CD4-positive, alpha-beta T cell treated with Interferon alpha-2 for 1 hour (primary cell): ENCODE results near the gene DSE.

Experiments used
- DNase-seq, 2 donors: peaks; one replicate each; pipeline ENCODE4 v3.0.0-alpha.2; 2020 to 2022

Gene DSE

GRCh38 chr6:116389357-116389756, 18.6 kb downstream of the DSE start:
- no peak for DNase-seq

GRCh38 chr6:116390581-116390980, 19.8 kb downstream of the DSE start:
- peak in 1 of 2 donors; percentile 25 for DNase-seq

- DNase-seq, result peak; percentile 44 to 69
Measured at GRCh38 chr6:116392132-116393013, 21.6 kb downstream of the DSE start.

DNA sequence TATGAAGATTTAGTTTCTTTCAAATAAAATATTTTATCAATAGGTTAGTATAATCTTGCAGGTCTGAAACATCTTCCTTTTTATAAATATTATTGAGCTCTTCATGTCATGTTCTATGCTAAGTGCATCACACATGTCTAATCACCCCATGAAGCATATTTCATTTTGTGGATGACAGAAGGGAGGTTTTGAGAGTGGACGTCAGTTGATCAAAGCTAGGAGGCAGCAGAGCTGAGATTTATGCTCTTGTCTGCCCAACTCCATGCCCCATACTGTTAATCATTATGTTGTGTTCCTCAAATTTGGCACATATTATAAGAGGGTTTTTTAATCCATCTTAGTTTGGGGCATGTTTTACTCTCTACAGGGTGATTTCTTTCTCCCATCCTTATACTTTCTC, 22.7 kb downstream of the DSE start:
- no peak for DNase-seq

- no peak for DNase-seq
Measured at GRCh38 chr6:116395647-116396046, 24.9 kb downstream of the DSE start.

GRCh38 chr6:116396441-116396840, 25.7 kb downstream of the DSE start:
- DNase-seq, result no peak

GRCh38 chr6:116397914-116398313, 27.2 kb downstream of the DSE start:
- DNase-seq, result no peak

DNA sequence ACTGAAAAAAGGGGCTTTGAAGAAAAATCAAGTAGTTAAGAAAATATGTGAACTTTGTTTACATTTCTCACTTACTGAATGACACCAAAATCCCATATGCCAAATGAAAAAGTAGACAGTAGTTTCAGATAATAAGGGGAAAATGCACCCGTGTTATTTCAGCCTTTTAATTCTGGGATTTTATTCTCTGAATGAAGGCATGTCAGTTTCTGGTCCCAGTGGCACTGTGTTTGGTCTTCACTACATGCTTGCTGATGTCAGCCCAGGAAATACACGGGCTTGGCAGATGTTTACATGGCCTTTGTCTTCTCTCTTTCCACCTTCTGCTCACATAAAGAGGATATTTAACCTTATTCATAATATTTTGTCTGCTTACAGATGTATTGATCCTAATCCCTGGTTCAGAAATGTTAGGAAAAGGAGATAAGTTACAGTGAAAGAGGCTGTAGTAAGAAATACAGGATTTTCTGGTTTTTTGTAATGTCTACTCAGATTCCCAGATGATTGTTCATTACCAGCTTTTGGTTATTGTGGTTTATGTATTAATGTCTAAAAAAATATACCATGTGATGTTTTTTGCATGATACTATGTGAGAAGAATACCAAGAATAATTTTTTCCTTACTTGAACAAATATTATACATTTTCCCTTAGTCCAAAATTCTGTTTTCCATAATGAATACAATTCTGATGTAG, 27.7 kb downstream of the DSE start:
- no peak for DNase-seq

GRCh38 chr6:116399287-116399686, 28.5 kb downstream of the DSE start:
- no peak for DNase-seq

DNA sequence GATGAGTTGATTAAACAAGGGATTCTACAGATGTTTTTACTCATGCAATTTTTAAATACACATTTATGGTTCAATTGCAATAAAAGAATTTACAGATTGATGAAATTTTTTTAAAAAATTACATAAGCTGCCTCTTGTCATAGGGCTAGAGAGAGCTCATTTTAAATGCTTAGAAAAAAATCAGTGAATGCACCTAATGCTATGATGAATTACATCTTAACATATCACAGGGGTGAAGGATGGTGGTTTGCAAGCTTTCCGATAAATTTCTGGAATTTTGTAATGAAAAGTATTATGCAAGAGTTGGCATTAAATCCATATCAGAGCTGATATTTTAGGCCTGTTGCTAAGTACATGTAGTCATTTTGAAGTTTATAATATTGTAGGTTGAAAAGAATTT, 29.6 kb downstream of the DSE start:
- no peak for DNase-seq

- no peak for DNase-seq
Measured at GRCh38 chr6:116402108-116402937, 31.6 kb downstream of the DSE start.

DNA sequence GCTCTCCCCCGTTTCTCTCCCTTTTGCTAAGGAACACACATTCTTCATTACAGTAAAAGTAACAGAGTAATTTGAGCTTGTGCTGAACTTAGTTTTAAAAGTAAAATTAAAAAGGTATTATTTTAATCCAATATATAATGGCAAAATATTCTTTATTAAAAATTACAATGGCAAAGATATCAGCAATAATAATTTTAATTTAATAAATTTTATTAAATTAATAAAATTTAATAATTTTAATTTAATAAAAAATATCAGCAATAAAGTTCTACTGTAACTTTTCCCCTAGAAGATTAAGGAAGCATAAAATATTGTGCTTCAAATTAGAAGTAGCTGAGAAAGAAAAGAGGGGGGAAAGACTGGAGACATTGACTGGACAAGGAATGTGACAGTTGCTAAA, 32.5 kb downstream of the DSE start:
- no peak for DNase-seq

DNA sequence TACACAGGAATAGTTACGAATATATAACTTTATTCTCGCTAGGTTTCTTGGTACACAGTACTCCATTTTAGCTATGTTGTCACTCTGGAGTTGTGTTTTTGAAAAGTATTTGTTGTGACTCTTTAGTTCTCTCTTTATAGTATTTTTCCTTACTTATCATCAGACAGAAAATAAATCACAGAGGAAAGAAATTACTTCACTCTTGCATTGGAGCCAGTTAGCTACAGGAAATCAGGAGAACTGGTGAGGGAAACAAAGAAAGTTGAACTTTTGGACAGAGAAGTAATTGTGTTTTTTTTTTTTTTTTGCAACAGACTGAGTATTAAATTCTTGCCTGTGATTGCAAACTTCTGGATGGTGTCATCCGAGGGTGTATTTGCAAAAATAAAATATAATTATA, 33.9 kb downstream of the DSE start:
- DNase-seq, result no peak

DNA sequence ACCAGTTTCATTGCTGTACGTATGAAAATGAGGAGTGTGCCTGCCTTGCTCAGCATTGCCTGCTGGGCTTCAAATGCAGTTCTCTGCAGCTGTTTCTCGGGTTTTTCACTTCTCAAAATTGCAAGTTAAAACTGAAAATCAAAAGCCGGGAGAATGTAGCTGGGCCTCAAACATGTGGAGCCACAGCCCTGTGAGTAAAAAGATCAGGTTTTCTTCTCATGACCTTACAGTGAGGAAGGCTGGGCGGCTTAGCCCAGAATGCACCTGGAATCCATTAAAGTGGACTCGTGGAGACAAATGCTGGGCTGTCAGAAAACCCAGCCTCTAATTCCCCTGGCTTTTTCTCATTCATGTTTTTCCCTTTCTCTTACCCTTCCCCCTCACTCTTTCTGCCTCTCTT, 34.4 kb downstream of the DSE start:
- DNase-seq, result no peak

DNA sequence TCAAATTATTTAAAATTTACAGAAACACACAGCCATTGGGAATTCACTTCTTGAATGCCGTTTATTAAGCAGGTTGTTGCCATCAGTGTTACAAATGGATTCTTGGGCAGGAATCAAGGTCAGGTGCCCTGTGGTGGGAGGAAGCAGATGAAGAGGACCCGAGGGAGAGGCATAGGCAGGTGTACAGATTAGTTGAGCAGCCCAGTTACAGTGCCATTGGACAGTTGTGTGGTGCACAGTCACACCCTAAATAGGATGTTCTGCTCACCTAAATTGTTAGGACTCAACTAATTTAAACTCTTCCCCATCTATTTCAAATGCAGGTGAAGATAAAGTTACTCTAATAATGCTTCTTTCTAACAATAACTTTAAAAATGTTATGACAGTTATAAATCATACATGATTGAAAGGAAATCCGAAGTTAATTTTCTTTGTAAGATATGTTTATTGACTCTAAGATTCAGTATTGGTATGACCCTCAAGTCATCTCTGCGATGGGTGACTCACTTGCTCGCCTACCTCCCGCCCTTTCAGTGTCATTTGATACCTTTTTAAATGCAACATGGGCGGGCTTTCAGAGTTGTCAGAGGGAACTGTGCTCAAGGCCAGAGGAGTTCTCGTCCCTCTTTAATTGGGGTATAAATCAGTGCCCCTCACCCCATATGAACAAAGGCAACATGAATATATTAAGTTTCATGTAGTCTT, 35.1 kb downstream of the DSE start:
- DNase-seq, result no peak

- no peak for DNase-seq
Measured at GRCh38 chr6:116406678-116407345, 36.1 kb downstream of the DSE start.

GRCh38 chr6:116408491-116408890, 37.7 kb downstream of the DSE start:
- DNase-seq, result no peak

DNA sequence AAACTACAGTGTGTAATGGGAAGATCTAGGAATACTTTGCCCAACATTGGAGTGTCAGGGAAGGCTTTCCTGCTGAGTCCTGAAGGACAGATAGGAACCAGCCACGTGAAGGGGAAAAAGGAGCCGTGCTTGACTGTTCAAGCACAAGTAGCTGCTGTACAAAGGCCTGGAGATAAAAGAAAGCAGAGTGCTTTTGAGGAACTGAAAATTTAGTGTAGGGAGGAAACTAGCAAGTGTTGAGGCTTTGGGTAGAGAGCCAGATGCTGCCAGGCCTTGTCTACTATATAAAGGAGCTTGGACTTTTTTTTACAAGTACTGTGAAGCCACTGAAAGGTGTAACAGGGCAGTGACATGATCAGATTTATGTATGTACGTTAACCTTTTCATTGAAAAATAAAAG, 39.0 kb downstream of the DSE start:
- peak in 1 of 2 donors; percentile 24 for DNase-seq

GRCh38 chr6:116411284-116411623, 40.5 kb downstream of the DSE start:
- DNase-seq, result no peak

DNA sequence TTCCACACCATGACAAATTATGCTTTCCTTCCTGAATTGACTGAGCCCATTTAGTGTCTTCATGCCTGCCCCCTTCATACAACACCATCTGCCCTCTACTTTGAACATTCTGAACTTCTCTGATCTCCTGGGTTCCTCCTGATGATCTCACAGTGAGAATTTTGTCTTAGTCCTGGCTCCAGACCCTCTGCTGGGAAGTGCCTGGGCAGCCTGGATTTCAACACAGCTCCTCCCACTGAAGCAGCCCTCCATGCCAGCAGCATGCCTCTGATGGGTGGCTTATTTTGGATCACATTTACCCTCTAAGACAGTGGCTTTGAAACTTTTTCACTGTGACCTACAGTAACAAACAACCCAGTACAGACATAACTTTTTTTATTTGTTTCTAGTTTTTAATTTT, 41.5 kb downstream of the DSE start:
- no peak for DNase-seq

GRCh38 chr6:116413357-116413756, 42.6 kb downstream of the DSE start:
- no peak for DNase-seq

DNA sequence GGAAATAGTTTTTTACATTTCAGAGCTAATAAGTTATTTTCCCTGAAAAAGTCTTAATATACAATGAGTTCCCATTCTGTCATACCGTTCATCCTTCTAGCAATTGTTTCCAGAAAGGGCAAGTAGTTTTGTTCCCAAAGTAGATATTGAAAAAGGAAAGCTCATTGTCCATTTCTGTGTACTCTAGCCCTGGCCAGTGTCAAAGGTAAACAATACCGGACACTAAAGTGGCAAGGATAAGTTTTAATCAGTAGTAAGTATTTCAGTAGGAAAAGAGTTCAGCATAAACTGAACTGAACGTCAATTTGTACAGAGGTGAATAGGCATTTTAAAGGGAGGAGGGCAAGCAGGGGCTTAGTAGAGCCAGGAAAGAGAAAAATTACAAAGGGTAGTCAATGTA, 46.9 kb downstream of the DSE start:
- no peak for DNase-seq
